Osteocyte (in vitro differentiated cells): ENCODE data around the gene NCK1. TPM values are rescaled to one million over a fixed set of nuclear protein-coding genes. Genes with fewer than 3 reads are reported as not detected.
"Not testable (repeated sequence)": the region's sequence is repeated elsewhere in the genome, so short reads cannot be mapped to it uniquely, and the experiment has no call there.

Experiments
- DNase-seq: peaks from one replicate; pipeline ENCODE4 v3.0.0; 2021; ENCODE audit warnings: mixed read lengths; ENCODE audit not compliant: unreplicated experiment; ENCODE audit errors: extremely low spot score
- H3K27ac Mint-ChIP-seq: one replicate; pipeline ENCODE4 v1.8.0; 2021; ENCODE audit warnings: mild to moderate bottlenecking, mixed read lengths; ENCODE audit not compliant: unreplicated experiment
- H3K27me3 Mint-ChIP-seq: one replicate; pipeline ENCODE4 v1.8.0; 2021; ENCODE audit warnings: mixed read lengths; ENCODE audit not compliant: unreplicated experiment
- H3K36me3 Mint-ChIP-seq: one replicate; pipeline ENCODE4 v1.8.0; 2021; ENCODE audit warnings: mixed read lengths; ENCODE audit not compliant: unreplicated experiment
- H3K4me1 Mint-ChIP-seq: one replicate; pipeline ENCODE4 v1.8.0; 2021; ENCODE audit warnings: mixed read lengths; ENCODE audit not compliant: unreplicated experiment
- H3K4me3 Mint-ChIP-seq: one replicate; pipeline ENCODE4 v1.8.0; 2021; ENCODE audit warnings: mild to moderate bottlenecking, moderate library complexity, mixed read lengths; ENCODE audit not compliant: unreplicated experiment
- H3K9me3 Mint-ChIP-seq: one replicate; pipeline ENCODE4 v1.8.0; 2021; ENCODE audit warnings: mixed read lengths; ENCODE audit not compliant: unreplicated experiment
- total RNA-seq: library from RNA; stranded (reverse); gene quantifications from 2 replicates; pipeline ENCODE4 v1.2.1, GENCODE V29; 2021
- TF ChIP-seq, protein P1 (sequence below): fragments of 200-600 bp; sonication (generic); IDR thresholded peaks from 2 replicates; pipeline ENCODE4 v1.5.0; 2021; ENCODE audit warnings: antibody characterized with exemption, mild to moderate bottlenecking, moderate library complexity

NCK1 gene
- total RNA-seq, 1 donor from 2014 or later = 38.6 TPM

DNA sequence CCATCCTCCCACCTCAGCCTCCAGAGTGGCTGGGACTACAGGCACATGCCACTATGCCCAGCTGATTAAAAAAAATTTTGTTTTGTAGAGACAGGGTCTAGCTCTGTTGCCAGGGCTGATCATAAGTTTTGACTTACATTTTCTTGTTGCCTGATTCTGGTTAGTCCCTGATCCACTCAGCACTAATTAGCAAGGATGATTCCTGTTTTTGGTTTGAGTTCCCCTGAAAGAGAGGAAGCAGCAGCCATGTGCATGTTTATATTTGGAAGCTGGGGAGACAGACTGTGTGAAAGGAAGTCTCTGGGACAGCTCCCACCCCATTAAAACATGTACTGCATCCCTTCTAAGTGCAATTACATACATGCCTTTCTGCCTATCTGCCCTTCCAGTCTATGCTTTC is 3.6 kb upstream of the NCK1 start:
- H3K27ac Mint-ChIP-seq = no peak overlapping the region
- TF ChIP-seq, protein P1, sequence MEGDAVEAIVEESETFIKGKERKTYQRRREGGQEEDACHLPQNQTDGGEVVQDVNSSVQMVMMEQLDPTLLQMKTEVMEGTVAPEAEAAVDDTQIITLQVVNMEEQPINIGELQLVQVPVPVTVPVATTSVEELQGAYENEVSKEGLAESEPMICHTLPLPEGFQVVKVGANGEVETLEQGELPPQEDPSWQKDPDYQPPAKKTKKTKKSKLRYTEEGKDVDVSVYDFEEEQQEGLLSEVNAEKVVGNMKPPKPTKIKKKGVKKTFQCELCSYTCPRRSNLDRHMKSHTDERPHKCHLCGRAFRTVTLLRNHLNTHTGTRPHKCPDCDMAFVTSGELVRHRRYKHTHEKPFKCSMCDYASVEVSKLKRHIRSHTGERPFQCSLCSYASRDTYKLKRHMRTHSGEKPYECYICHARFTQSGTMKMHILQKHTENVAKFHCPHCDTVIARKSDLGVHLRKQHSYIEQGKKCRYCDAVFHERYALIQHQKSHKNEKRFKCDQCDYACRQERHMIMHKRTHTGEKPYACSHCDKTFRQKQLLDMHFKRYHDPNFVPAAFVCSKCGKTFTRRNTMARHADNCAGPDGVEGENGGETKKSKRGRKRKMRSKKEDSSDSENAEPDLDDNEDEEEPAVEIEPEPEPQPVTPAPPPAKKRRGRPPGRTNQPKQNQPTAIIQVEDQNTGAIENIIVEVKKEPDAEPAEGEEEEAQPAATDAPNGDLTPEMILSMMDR = no peak
- H3K27me3 Mint-ChIP-seq = no peaks in the 10 kb centered on the region
- no peak for DNase-seq
- no peaks in the 10 kb centered on the region for H3K9me3 Mint-ChIP-seq
- H3K4me3 Mint-ChIP-seq = no peak overlapping the region
- peaks cover 18% of the 10 kb centered on the region for H3K36me3 Mint-ChIP-seq
- peaks cover 23% of the 10 kb centered on the region for H3K4me1 Mint-ChIP-seq

DNA sequence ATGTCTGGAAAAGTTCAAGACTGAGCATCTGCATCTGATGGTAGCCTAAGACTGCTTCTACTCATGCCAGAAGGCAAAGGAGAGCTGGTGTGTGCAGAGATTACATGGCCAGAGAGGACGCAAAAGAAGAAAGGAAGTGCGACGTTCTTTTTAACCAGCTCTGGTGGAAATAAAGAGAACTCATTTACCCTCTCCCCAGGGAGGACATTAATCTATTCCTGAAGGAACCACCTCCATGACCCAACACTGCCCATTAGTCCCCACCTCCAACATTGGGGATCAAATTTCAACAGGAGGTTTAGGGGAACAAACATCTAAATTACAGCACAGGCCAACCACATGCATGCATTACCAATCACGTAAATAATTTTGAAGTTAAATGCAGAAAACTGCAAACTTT is 1.5 kb upstream of the NCK1 start:
- peak overlapping the region; percentile 92 for H3K4me3 Mint-ChIP-seq
- peaks cover 11% of the 10 kb centered on the region for H3K36me3 Mint-ChIP-seq
- H3K27me3 Mint-ChIP-seq = no peaks in the 10 kb centered on the region
- H3K27ac Mint-ChIP-seq = no peak overlapping the region
- TF ChIP-seq, protein P1 = no peak
- peaks cover 26% of the 10 kb centered on the region for H3K4me1 Mint-ChIP-seq
- DNase-seq = no peak
- no peaks in the 10 kb centered on the region for H3K9me3 Mint-ChIP-seq

DNA sequence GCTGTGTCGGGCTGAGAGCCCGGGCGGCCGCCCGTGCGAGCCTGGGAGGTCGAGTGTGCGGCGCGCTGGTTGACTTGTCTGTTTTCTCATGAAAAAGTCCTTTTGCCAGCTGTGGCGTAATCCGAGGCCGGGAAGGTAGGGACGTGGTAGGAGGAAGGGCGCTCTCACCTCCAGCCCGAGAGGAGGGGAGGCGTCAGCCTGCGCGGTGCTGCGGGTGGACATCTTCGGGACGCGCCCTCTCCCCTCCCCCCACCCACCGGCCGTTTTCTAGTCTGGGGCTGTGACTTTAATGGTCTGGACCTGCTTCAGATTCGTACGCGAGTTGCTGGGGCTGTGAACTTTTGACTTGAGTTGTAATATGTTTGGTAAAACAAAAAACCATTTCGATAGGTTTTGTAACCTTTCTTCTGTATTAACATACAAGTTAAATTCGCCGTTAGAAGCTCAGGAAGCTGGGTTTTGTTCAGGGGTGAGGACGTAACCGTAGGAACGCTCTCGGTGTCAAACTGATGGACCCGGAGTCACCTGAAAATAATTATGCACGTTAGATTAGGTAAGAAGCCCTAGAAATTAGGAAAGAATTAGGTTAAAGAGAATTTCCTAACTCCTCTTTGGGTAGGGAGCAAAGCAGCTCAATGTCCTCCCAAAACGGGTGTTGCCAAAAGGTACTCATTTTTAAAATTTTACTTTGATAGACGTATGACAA is 762 bp downstream of the NCK1 start:
- DNase-seq = no peak
- H3K27me3 Mint-ChIP-seq = no peaks in the 10 kb centered on the region
- H3K4me3 Mint-ChIP-seq = peak overlapping the region; percentile 92
- peaks cover 3% of the 10 kb centered on the region for H3K36me3 Mint-ChIP-seq
- H3K4me1 Mint-ChIP-seq = peaks cover 26% of the 10 kb centered on the region
- TF ChIP-seq, protein P1 = no peak
- no peaks in the 10 kb centered on the region for H3K9me3 Mint-ChIP-seq
- peak overlapping the region; percentile 95 for H3K27ac Mint-ChIP-seq

DNA sequence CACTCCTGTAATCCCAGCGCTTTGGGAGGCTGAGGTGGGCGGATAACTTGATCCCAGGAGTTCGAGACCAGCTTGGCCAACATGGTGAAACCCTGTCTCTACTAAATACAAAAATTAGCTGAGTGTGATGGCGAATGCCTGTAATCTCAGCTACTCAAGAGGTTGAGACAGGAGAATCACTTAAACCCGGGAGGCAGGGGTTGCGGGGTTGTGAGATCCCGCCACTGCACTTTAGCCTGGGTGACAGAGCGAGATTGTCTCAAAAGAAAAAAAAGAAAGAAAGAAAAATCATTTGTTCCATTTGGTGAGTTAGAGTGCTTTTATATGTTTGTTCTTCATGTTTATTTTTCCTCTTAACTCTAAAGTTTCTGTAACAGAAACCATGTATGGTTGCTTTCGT is 7.3 kb downstream of the NCK1 start:
- DNase-seq = no peak
- Mint-ChIP-seq H3K27ac (no peak overlapping the region), H3K36me3 (peaks cover 20% of the 10 kb centered on the region), H3K4me3 (no peak overlapping the region), H3K27me3 (no peaks in the 10 kb centered on the region), H3K9me3 (peaks cover 11% of the 10 kb centered on the region), H3K4me1 (no peaks in the 10 kb centered on the region)
- TF ChIP-seq, protein P1 = no peak

DNA sequence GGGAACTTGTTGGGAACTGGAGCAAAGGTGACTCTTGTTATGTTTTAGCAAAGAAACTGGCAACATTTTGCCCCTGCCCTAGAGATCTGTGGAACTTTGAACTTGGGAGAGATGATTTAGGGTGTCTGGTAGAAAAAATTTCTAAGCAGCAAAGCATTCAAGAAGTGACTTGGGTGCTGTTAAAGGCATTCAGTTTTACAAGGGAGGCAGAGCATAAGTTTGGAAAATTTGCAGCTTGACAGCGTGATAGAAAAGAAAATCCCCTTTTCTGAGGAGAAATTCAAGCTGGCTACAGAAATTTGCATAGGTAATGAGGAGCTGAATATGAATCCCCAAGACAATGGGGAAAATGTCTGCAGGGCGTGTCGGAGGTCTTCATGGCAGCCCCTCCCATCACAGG is 10.2 kb downstream of the NCK1 start:
- not testable (repeated sequence) for H3K4me1 Mint-ChIP-seq, H3K27me3 Mint-ChIP-seq, H3K27ac Mint-ChIP-seq, H3K4me3 Mint-ChIP-seq, DNase-seq
- H3K36me3 Mint-ChIP-seq = peaks cover 22% of the 10 kb centered on the region
- H3K9me3 Mint-ChIP-seq = peaks cover 11% of the 10 kb centered on the region

DNA sequence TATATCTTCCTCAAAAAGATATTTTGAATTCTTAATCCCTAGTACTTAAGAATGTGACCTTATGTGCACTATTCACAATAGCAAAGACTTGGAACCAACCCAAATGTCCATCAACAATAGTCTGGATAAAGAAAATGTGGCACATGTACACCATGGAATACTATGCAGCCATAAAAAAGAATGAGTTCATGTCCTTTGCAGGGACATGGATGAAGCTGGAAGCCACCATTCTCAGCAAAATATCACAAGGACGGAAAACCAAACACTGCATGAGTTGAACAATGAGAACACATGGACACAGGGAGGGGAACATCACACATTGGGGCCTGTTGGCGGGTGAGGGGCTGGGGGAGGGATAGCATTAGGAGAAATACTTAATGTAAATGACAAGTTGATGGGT is 17.5 kb downstream of the NCK1 start:
- H3K4me1 Mint-ChIP-seq, H3K4me3 Mint-ChIP-seq, H3K27me3 Mint-ChIP-seq, H3K27ac Mint-ChIP-seq, H3K36me3 Mint-ChIP-seq, DNase-seq: not testable (repeated sequence)
- H3K9me3 Mint-ChIP-seq = peaks cover 24% of the 10 kb centered on the region
